ENCODE measurements around the gene GRK6.
"Not testable (repeated sequence)": the region's sequence is repeated elsewhere in the genome, so short reads cannot be mapped to it uniquely, and the experiment has no call there.

Gene GRK6

GRCh38 chr5:177485753-177486152, 59.3 kb downstream of the GRK6 start:
- DNase-seq (ENCODE audit: low read depth in 2 of 2): not testable (repeated sequence)

- no peak for DNase-seq (ENCODE audit: low read depth in 2 of 2)
These were observed 59.8 kb downstream of the GRK6 start for GRCh38 chr5:177486256-177486655.

DNA sequence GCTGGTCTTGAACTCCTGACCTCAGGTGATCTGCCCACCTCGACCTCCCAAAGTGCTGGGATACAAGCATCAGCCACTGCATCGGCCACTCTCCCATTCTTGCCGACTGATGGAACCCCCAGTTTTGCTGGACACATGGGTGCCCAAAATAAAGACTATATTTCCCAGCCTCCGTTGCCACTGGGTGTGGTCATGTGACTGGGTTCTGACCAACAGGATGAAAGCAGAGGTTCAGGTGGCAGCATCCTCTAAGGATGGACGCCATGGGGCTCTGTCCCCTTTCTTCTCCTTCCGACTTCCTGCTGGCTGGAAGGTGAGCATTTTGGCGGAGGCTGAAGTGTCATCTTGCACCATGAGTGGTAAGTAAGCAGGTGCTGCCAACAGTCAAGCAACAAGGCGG, 60.7 kb downstream of the GRK6 start:
- no peak for DNase-seq (ENCODE audit: low read depth in 2 of 2)

DNA sequence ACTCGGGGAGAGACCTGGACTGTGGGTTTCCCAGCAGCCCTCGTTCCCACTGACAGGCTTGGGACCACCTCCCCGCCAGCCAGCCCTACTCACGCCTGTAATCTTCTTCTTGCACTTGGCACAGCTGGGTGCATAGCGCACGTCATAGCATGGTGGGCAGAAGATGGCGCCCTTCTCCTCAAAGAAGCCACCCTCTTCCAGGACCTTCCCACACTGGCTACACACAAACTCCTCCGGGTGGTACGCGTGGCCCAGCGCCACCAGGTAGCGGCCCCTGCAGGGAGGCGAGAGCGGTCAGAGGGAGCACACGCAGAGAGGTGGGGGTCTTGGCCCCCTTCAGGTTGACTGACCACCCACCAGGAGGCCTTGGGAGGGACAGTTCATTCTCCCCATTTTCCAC, 61.5 kb downstream of the GRK6 start:
- DNase-seq (ENCODE audit: low read depth in 2 of 2): no peak

DNA sequence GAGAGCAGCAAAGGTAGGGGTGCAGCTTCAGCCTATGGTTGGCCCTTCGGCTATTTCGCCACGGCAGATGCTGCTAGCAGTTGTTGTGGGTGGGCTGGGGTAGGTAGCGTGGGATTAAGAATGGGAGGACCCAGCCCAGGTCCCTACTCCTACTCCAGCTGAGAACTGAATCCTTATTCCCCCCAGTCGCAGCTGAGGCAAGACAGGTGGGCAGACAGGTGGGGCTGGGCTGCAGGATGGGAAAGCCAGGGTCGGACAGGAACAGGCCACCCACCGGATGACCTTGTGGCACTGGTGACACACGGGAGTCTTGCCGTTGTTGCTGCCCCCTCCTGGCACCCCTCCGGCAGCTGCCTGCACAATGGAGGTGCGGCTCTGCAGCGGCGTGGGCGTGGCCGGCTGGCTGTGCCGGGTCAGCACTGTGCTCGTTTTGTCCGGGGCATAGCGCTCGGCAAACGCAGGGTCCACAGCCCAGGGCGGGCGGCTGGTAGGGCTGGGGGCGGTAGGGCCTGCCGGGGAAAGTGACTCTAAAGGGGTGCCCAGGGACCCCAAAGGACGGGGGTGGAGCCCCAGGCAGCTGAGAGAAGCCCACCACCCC, 62.7 kb downstream of the GRK6 start:
- DNase-seq (ENCODE audit: low read depth in 2 of 2): no peak

- DNase-seq (ENCODE audit: low read depth in 2 of 2): no peak
These were observed 64.0 kb downstream of the GRK6 start for GRCh38 chr5:177490311-177490991.

- no peak for DNase-seq (ENCODE audit: low read depth in 2 of 2)
These were observed 64.5 kb downstream of the GRK6 start for GRCh38 chr5:177490992-177491391.

GRCh38 chr5:177491429-177491945, 65.0 kb downstream of the GRK6 start:
- no peak for DNase-seq (ENCODE audit: low read depth in 2 of 2)

GRCh38 chr5:177491983-177492746, 65.7 kb downstream of the GRK6 start:
- DNase-seq (ENCODE audit: low read depth in 2 of 2): no peak
